Measurements from ENCODE around the gene POLRMT.

The POLRMT gene

DNA sequence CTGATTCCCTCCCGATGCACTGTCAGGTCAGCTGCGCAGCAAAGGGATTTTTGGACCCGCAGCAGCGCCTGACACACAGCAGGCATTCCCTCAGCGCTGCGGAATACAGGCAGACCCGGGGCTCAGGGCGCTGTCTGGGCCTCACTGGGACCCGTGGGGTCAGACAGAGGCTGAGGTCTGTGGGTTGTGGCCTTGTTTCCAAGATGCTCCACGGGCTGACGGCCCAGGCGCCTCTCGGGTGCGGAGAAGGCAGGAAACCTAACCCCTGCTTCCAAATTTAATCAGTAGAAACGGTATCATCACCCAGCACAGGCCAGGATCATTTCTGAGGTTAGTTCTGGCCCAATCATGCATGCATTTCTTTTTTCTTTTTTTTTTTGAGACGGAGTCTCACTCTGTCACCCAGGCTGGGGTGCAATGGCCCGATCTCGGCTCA, 30.4 kb upstream of the POLRMT start:
- in situ Hi-C loops (cut with MboI; ENCODE audit: low sequenced_read_pairs), result loop anchor here (10.0 kb wide), 1 partner anchor 71 kb away; no protein-coding TSS in a partner anchor

DNA sequence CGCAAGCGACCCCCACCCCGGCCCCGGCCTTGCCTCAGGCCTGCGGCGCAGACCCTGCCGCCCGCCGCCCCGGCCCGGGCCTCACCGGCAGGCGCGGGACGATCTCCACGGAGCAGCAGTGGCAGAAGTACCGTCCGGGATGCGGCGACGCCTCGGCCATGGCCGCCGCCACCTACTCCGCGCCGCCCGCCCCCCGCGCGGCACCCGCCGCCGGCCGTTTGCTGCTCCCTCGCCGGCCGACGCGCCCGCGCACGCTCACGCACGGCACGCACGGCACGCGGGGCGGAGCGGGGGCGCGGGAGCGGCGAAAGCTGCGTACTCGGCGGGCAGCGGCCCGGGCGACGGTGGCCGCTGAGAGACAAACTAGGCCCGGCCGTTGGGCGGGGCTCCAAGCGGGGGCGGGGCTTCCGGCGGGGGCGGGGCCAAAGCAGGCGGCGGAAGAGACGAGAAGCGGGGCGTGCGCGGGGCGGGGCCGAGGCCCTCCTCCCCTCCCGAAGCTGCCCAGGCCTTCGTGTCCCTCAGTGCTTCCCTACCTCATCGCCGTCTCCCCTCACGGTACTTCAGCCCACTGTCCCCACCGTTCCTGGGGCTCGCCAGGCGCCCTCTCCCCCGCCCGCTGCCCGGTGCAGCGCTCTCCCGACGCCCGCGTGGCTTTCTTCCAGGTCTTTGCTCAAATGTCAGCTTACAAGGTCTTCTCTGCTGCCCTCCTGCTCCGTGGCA, 29.8 kb upstream of the POLRMT start, which contains the start of gene RNF126:
TSS of gene RNF126 (minus strand) at position 253 of the 720 bp plus-strand sequence. CDS start at position 160, 93 bp downstream.
- in situ Hi-C loops (cut with MboI; ENCODE audit: low sequenced_read_pairs), result loop anchor here (10.0 kb wide), 1 partner anchor 72 kb away; no protein-coding TSS in a partner anchor

- in situ Hi-C loops (cut with MboI; ENCODE audit: low sequenced_read_pairs), result loop anchor here (10.0 kb wide), 1 partner anchor 72 kb away; no protein-coding TSS in a partner anchor
These were observed 29.0 kb upstream of the POLRMT start for GRCh38 chr19:662207-662961.

GRCh38 chr19:661427-662196, 28.3 kb upstream of the POLRMT start:
- in situ Hi-C loops (cut with MboI; ENCODE audit: low sequenced_read_pairs), result loop anchor here (10.0 kb wide), 1 partner anchor 73 kb away; no protein-coding TSS in a partner anchor

DNA sequence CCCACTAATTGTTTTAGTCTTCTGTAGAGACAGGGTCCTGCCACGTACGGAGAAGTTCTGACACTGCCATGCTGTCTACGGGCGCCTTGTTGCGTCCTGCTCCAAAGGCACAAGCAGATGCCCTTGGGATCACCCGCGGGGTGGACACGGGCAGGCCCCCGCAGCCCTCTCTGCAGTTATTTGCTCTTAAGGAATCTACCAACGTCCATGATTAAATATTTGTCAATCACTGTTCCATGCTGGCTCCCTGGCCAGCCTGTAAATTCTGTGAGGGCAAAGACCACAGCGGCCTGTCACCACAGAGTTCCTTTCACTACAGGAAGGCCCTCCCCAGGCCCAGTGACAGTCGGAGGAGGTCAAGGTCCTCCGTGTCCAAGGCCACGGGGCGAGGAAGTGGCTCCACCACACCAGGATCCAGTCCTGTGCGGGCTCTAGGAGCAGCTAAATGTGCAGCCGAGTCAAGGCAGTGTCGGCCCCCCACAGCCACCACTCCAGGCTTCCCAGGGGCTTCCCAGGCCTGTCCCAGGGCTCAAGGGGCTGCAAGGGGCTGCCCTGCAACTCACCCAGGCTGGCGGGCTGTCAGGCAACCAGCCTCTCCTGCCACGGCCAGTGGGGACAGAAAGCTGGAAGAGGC, 27.6 kb upstream of the POLRMT start:
- in situ Hi-C loops (cut with MboI; ENCODE audit: low sequenced_read_pairs), result loop anchor here (10.0 kb wide), 1 partner anchor 74 kb away; no protein-coding TSS in a partner anchor

DNA sequence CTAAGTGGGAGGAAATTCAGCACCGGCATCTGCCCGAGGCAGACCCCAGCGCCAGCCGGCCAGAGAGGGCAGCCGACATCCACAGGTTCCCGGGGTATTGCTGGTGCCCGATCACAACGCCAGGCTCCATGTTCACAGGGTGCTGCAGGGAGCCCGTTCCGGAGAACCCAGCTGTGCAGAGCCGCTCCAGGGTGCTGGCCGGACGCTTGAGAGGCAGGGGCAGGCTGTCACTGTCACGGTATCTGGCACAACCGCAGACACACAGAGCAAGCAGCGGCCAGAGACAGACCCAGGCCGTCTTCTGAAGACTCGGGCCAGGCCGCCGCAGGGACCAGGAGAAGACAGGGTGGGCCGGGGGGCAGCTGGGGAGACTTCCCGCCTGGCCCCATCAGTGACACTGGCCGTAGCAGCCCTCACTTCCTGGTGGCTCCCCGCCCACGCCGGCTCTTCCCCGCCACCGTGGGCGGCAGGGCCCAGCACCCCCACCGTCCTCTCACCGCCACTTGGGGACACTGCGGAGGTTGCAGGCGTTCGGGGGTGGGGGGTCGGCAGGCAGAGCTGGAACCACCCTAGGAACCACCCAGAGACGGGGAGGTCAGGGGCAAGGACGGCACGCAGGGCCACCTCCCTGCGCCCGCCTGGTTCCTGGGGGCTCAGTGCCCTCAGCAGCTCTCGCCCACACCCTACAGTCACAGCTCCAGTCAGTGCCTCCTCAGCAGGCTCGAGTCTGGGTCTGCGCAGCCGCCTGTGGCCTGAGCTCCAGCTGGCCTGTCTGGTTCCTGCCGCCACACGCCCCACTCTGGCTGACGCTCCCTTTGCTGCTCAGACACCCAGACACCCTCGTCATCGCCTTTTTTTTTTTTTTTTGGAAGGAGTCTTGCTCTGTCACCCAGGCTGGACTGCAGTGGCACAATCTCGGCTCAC, 25.8 kb upstream of the POLRMT start:
- in situ Hi-C loops (cut with MboI; ENCODE audit: low sequenced_read_pairs), result no loop called here

- in situ Hi-C loops (cut with MboI; ENCODE audit: low sequenced_read_pairs), result no loop called here
These were observed 24.9 kb upstream of the POLRMT start for GRCh38 chr19:658059-658839.

GRCh38 chr19:657611-658010, 24.3 kb upstream of the POLRMT start:
- in situ Hi-C loops (cut with MboI; ENCODE audit: low sequenced_read_pairs), result no loop called here

- in situ Hi-C loops (cut with MboI; ENCODE audit: low sequenced_read_pairs), result no loop called here
These were observed 23.6 kb upstream of the POLRMT start for GRCh38 chr19:656751-657559.

DNA sequence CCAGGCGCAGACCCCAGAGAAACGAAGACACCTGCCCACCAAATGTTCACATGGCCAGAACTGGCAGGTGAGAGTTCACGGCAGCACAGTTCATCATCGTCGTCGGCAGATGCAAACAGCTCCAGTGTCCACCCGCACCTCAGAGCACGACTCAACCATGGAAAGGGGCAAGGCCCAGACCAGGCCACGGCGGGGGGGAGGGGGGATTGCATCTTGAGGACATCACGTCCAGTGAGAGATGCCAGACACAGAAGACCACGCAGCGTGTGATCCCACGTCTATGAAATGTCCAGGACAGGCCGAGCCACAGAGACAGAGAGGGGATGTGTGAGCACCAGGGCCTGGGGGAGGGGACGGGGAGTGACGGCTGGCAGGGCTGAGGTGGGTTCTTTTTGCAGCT, 22.4 kb upstream of the POLRMT start:
- in situ Hi-C loops (cut with MboI; ENCODE audit: low sequenced_read_pairs), result no loop called here

DNA sequence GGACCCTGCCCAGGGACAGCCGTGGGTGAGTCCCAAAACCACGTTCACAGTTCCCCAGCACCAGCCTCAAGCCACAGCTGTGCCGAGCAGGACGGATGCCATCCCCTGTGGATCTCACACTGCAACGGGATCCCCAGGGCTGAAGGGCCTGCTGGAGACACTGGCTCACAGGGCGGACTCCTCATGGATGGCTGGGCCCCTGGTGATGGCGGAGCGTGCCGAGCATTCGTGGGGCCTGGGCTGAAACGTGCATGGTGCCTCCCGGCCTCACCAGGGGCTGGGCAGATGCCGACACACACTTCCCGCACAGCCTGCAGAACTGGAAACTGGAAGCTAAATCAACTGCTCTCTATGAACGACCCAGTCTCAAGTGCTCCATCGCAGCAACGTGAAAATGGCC, 20.1 kb upstream of the POLRMT start:
- in situ Hi-C loops (cut with MboI; ENCODE audit: low sequenced_read_pairs), result no loop called here

DNA sequence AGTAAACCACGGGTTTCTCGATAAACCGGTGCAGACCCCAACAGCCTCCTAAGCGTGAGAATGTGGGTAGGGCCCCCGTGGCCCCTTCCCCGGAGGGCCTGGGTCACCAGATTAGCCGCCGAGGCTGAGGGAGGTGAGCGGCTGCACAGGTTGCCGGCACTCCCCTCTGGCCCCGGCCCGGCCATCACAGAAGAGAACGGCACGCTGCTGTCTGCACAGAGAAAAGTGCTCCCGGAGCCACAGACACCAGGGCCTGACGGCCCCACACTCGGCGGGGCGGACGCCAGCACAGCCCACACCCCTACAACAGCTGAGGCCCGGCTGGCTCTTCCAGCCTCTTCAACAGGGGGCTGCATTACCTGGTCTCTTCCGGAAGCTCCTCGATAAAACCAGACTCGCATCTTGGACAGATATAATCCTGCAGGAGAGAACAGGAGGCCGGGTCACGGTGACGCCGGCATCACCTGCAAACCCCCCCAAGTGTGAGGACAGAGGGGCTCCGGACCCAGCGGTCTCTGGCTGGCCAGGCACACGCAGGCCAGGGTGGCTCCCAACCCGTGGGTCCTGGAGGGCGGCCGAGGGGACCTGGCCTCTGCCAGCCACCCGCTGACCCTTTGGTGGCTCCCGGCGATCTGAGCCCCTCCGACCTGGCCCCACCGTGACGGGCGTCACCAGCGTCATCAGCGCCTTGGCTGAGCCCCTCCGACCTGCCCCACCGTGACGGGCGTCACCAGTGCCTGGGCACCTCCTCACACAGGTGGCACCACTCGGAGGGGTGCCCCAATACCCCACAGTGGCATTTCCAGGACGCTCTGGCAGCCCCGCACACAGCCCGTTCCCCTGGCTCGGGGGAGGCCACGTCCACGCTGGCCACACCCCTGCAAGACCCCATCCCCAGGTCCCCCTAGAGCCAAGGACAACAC, 19.4 kb upstream of the POLRMT start:
- in situ Hi-C loops (cut with MboI; ENCODE audit: low sequenced_read_pairs), result no loop called here

DNA sequence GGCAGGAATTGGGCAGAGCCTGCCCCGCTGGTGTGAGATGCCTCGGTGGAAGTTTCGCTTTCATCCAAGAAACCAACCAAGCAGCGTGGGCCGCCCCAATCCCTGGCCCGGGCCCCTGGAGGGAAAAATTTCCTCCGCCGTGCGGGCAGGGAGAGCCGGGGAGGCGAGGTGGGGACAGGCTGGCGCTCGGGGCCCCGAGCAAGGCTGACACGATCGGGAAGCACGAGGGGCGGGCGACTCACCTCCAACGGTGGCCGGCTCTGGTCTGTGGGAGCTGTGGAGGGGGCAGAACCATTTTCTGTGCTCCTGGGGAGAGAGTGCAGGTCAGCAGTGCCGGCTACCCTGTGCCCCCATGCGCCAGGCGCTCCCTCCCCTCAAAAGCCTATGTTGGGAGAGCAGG, 18.7 kb upstream of the POLRMT start:
- in situ Hi-C loops (cut with MboI; ENCODE audit: low sequenced_read_pairs), result no loop called here

- in situ Hi-C loops (cut with MboI; ENCODE audit: low sequenced_read_pairs), result no loop called here
These were observed 17.9 kb upstream of the POLRMT start for GRCh38 chr19:651114-651818.

DNA sequence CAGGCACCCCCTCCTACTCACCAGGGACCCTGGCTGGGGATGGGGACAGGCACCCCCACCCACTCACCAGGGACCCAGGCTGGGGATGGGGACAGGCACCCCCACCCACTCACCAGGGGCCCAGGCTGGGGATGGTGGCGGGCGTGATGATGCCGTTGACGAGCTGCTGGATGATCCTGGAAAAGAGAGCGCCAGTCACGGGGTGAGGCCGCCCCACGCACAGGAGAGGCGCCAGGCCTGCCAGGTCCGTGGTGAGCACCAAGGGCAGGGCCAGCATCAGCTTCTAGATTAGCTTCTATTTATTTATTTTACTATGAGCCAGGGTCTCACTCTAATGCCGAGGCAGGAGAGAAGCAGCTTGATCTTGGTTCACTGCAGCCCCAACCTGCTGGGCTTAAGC, 16.8 kb upstream of the POLRMT start:
- in situ Hi-C loops (cut with MboI; ENCODE audit: low sequenced_read_pairs), result no loop called here

Measured in HL-60/S4 treated with retinoic acid at 250 ng/mL for 4 days and 3 days (cell line).